Fibroblast of mammary gland (primary cell): Measurements from ENCODE around the gene LIPE.

Source experiments
- DNase-seq: peaks from one replicate; pipeline ENCODE4 v3.0.0-alpha.2; 2010; ENCODE audit warnings: low read depth
- H3K4me3 ChIP-seq: 2 replicates; pipeline ENCODE4 v1.5.1; 2011; ENCODE audit warnings: low read depth, mild to moderate bottlenecking, low read length, moderate library complexity; ENCODE audit not compliant: control insufficient read depth
- CTCF ChIP-seq: conservative IDR thresholded peaks from 2 replicates; pipeline ENCODE4 v1.5.1; 2011; ENCODE audit warnings: low read depth, low read length, inconsistent platforms; ENCODE audit not compliant: control insufficient read depth, insufficient read depth

Gene LIPE

GRCh38 chr19:42471554-42472249 is 44.5 kb upstream of the LIPE start:
- no peak overlapping the region for H3K4me3 ChIP-seq
- peak; percentile 31 for DNase-seq
- TF ChIP-seq CTCF: no peak

- DNase-seq: peak; percentile 27
- H3K4me3 ChIP-seq: no peak overlapping the region
- TF ChIP-seq CTCF: no peak
Measured at GRCh38 chr19:42469311-42470235, 42.4 kb upstream of the LIPE start.

GRCh38 chr19:42468273-42468796 is 41.1 kb upstream of the LIPE start:
- no peak overlapping the region for H3K4me3 ChIP-seq
- peak; percentile 93 for DNase-seq
- no peak for TF ChIP-seq CTCF

- TF ChIP-seq CTCF: no peak
- peak; percentile 43 for DNase-seq
- H3K4me3 ChIP-seq: no peak overlapping the region
Measured at GRCh38 chr19:42467183-42467760, 40.1 kb upstream of the LIPE start.

GRCh38 chr19:42466521-42467182 is 39.5 kb upstream of the LIPE start:
- H3K4me3 ChIP-seq: no peak overlapping the region
- no peak for DNase-seq
- no peak for TF ChIP-seq CTCF

- TF ChIP-seq CTCF: no peak
- no peak overlapping the region for H3K4me3 ChIP-seq
- no peak for DNase-seq
Measured at GRCh38 chr19:42465827-42466280, 38.7 kb upstream of the LIPE start.
